MCF 10A (cell line): ENCODE results near the gene MAGI3. TPM values are rescaled to one million over a fixed set of nuclear protein-coding genes. Genes with fewer than 3 reads are reported as not detected.
"Not testable (repeated sequence)": the region's sequence is repeated elsewhere in the genome, so short reads cannot be mapped to it uniquely, and the experiment has no call there.

Experiments used
- BruUV-seq: library from RNA; stranded (reverse); fragments of 400-500 nt; replicated peaks from 2 replicates; lab custom pipeline; 2021; lab: Mats Ljungman, UMichigan
- CTCF ChIA-PET: fragments of 300-600 bp; sonication (Branson Sonifier 250); formaldehyde crosslinking; extraction: SDS; loops from one replicate; lab custom pipeline; 2021; ENCODE audit warnings: antibody characterized with exemption, inconsistent platforms; lab: Yijun Ruan, JAX
- POLR2A ChIA-PET: fragments of 300-600, 350-650 bp; sonication (Branson Sonifier 250); formaldehyde crosslinking; extraction: SDS; loops from one replicate; lab custom pipeline; 2020; ENCODE audit warnings: antibody characterized with exemption, inconsistent platforms; lab: Yijun Ruan, JAX
- DNase-seq: peaks from one replicate; pipeline ENCODE4 v3.0.0-alpha.2; 2018; ENCODE audit not compliant: unreplicated experiment
- H3K27ac Mint-ChIP-seq: one replicate; pipeline ENCODE4 v1.8.0; 2022; ENCODE audit warnings: mild to moderate bottlenecking, low read depth, mixed read lengths; ENCODE audit not compliant: unreplicated experiment
- H3K27me3 Mint-ChIP-seq: one replicate; pipeline ENCODE4 v1.8.0; 2022; ENCODE audit warnings: mixed read lengths; ENCODE audit not compliant: insufficient read depth, unreplicated experiment
- H3K36me3 Mint-ChIP-seq: one replicate; pipeline ENCODE4 v1.8.0; 2022; ENCODE audit warnings: mild to moderate bottlenecking, moderate library complexity, mixed read lengths; ENCODE audit not compliant: insufficient read depth, unreplicated experiment
- H3K4me1 Mint-ChIP-seq: one replicate; pipeline ENCODE4 v1.8.0; 2022; ENCODE audit warnings: mixed read lengths; ENCODE audit not compliant: insufficient read depth, unreplicated experiment
- H3K4me3 Mint-ChIP-seq: one replicate; pipeline ENCODE4 v1.8.0; 2022; ENCODE audit warnings: mild to moderate bottlenecking, moderate library complexity, mixed read lengths; ENCODE audit not compliant: unreplicated experiment
- H3K9me3 Mint-ChIP-seq: one replicate; pipeline ENCODE4 v1.8.0; 2022; ENCODE audit warnings: mixed read lengths; ENCODE audit not compliant: unreplicated experiment
- CTCF ChIP-seq: fragments of 200-600 bp; IDR thresholded peaks from one replicate; pipeline ENCODE4 v1.8.0; 2022; ENCODE audit warnings: antibody characterized with exemption, mild to moderate bottlenecking; ENCODE audit not compliant: unreplicated experiment
- intact Hi-C: fragments of 100-400 bp; cut with micrococcal nuclease; formaldehyde crosslinking; loops from 2 replicates; pipeline ENCODE4 v1.14.1; 2022
- total RNA-seq: library from RNA; stranded (reverse); gene quantifications from 2 replicates; pipeline ENCODE4 v1.2.3, GENCODE V29; 2022

Gene MAGI3
- total RNA-seq, 1 experiment from 2014 or later, result 14.3 TPM

- no peak for TF ChIP-seq CTCF
- CTCF ChIA-PET, result interaction anchor here (0.6 kb wide), 1 partner anchor 50 kb away, joined by 3 read pairs; no protein-coding TSS in a partner anchor
- BruUV-seq, result no TSS peak
- H3K27me3 Mint-ChIP-seq, result no peaks in the 10 kb centered on the region
- H3K4me3 Mint-ChIP-seq, result no peak overlapping the region
- H3K36me3 Mint-ChIP-seq, result peaks cover 22% of the 10 kb centered on the region
- POLR2A ChIA-PET, result no interaction called here
- peaks cover 37% of the 10 kb centered on the region for H3K9me3 Mint-ChIP-seq
- DNase-seq, result no peak
- no peak overlapping the region for H3K27ac Mint-ChIP-seq
- intact Hi-C loops, result no loop called here
- H3K4me1 Mint-ChIP-seq, result no peaks in the 10 kb centered on the region
Observed at GRCh38 chr1:113692824-113693431, 302.6 kb downstream of the MAGI3 start.

- intact Hi-C loops, result no loop called here
- DNase-seq, result no peak
- ChIA-PET CTCF (no interaction called here), POLR2A (no interaction called here)
- peaks cover 37% of the 10 kb centered on the region for H3K9me3 Mint-ChIP-seq
- no peak overlapping the region for H3K4me3 Mint-ChIP-seq
- H3K27ac Mint-ChIP-seq, result no peak overlapping the region
- peaks cover 22% of the 10 kb centered on the region for H3K36me3 Mint-ChIP-seq
- H3K4me1 Mint-ChIP-seq, result no peaks in the 10 kb centered on the region
- no peaks in the 10 kb centered on the region for H3K27me3 Mint-ChIP-seq
- BruUV-seq, result no TSS peak
- TF ChIP-seq CTCF, result no peak
Observed at GRCh38 chr1:113694910-113695309, 304.6 kb downstream of the MAGI3 start.

GRCh38 chr1:113701429-113701828, 311.1 kb downstream of the MAGI3 start:
- ChIA-PET POLR2A (interaction anchor here (0.8 kb wide), 1 partner anchor 386 kb away, joined by 3 read pairs; no protein-coding TSS in a partner anchor), CTCF (no interaction called here)
- intact Hi-C loops, result no loop called here
- H3K4me1 Mint-ChIP-seq, result no peaks in the 10 kb centered on the region
- no peak overlapping the region for H3K4me3 Mint-ChIP-seq
- no peak for TF ChIP-seq CTCF
- H3K36me3 Mint-ChIP-seq, result no peaks in the 10 kb centered on the region
- no peak for DNase-seq
- H3K27me3 Mint-ChIP-seq, result no peaks in the 10 kb centered on the region
- no peaks in the 10 kb centered on the region for H3K9me3 Mint-ChIP-seq
- BruUV-seq, result no TSS peak
- no peak overlapping the region for H3K27ac Mint-ChIP-seq

GRCh38 chr1:113714606-113715269, 324.4 kb downstream of the MAGI3 start:
- Mint-ChIP-seq H3K27ac (no peak overlapping the region), H3K4me3 (no peak overlapping the region), H3K9me3 (peaks cover 6% of the 10 kb centered on the region), H3K27me3 (no peaks in the 10 kb centered on the region), H3K36me3 (peaks cover 19% of the 10 kb centered on the region), H3K4me1 (no peaks in the 10 kb centered on the region)
- no peak for DNase-seq
- no peak for TF ChIP-seq CTCF
- intact Hi-C loops, result no loop called here
- CTCF ChIA-PET, result interaction anchor here (0.7 to 0.9 kb wide), 4 partner anchors 17 to 581 kb away, joined by 3 to 4 read pairs (median 3); no protein-coding TSS in a partner anchor
- BruUV-seq, result no TSS peak
- POLR2A ChIA-PET, result interaction anchor here (0.6 kb wide), 1 partner anchor 123 kb away, joined by 4 read pairs; no protein-coding TSS in a partner anchor

- DNase-seq, CTCF ChIA-PET, POLR2A ChIA-PET, H3K27me3 Mint-ChIP-seq, BruUV-seq, H3K4me1 Mint-ChIP-seq, H3K27ac Mint-ChIP-seq, intact Hi-C loops, H3K4me3 Mint-ChIP-seq: not testable (repeated sequence)
- Mint-ChIP-seq H3K9me3 (peaks cover 10% of the 10 kb centered on the region), H3K36me3 (peaks cover 19% of the 10 kb centered on the region)
Observed at GRCh38 chr1:113717506-113717905, 327.2 kb downstream of the MAGI3 start.

- CTCF ChIA-PET, result interaction anchor here (0.7 kb wide), 1 partner anchor 788 kb away, joined by 3 read pairs; no protein-coding TSS in a partner anchor
- H3K4me3 Mint-ChIP-seq, H3K27ac Mint-ChIP-seq, BruUV-seq, H3K4me1 Mint-ChIP-seq, POLR2A ChIA-PET, DNase-seq, H3K27me3 Mint-ChIP-seq, intact Hi-C loops: not testable (repeated sequence)
- Mint-ChIP-seq H3K9me3 (peaks cover 10% of the 10 kb centered on the region), H3K36me3 (peaks cover 12% of the 10 kb centered on the region)
Observed at GRCh38 chr1:113718621-113719020, 328.3 kb downstream of the MAGI3 start.
